Measurements from ENCODE around the gene ACOX1.
A peak's percentile ranks its signal among the peaks of the same experiment; 100 is the strongest.

DNA sequence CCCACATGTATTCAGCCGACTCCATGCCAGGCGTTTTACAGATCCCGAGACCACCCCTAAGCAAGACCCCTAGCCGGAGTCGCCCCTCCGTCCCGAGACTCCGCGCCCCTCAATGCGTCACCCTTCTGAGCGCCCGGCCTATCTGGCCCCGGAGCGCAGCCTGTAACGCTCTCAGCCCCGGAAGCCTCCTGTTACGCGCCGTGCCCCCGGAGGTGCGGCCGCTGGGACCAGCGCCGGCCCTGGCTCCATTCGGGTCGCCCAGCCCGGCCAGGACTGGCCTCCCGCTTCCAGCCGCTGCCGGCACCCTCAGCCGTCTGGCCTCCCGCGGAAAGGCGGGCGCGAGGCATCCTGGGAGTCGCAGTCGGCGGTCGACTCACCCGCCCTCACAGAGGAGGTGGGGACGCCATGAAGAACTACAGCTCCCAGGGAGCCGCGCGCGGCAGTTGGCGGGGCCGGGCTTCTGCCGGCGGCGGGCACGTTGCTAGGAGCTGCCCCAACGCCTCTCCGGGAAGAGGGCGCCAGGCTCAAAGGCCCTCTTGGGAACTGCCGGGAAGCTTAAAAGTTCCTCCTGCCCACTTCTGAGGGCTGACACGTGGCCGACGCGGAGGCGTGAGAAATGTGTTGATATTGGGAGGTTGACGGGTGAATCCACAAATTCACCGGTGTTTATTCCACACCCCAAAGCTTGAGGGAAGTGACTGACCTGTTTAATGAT lies 38.1 kb downstream of the ACOX1 start, which contains the start of gene FBF1:
- TF ChIP-seq CTCF (optimal IDR thresholded peaks at IDR 0.05 in 1 of 3, IDR thresholded peaks at IDR 0.05 in 1 of 3, conservative IDR thresholded peaks at IDR 0.05 in 1 of 3; ENCODE audit: extremely low read depth in 1 of 3, insufficient read depth in 2 of 3, low read length in 3 of 3) (peak in 1 of 3 experiments; percentile 17), EZH2 (IDR thresholded peaks at IDR 0.05; ENCODE audit: low read length) (no peak)
